ENCODE data around the gene LUC7L. TPM values are rescaled to one million over a fixed set of nuclear protein-coding genes. Genes with fewer than 3 reads are reported as not detected.

The LUC7L gene
- total and polyA plus RNA-seq, 2 of the 8 experiments (the other 6 are each of a cell fraction or from before 2014, with no cell fraction given) = 49.7 to 129 TPM

GRCh38 chr16:142405-142967 lies 86.8 kb downstream of the LUC7L start (continued):
- TF ChIP-seq CBX5 (IDR thresholded peaks at IDR 0.05; ENCODE audit: low read depth, low read length) (no peak), YY1 (IDR thresholded peaks at IDR 0.05; ENCODE audit: low read depth, low read length) (no peak)
